HG03108 (cell line): ENCODE measurements around the gene DNAJB6.

Source experiments
- ATAC-seq: cut with Tn5 transposase; IDR thresholded peaks from one replicate; pipeline ENCODE4 v1.9.1; 2021; ENCODE audit warnings: moderate library complexity; ENCODE audit not compliant: unreplicated experiment

Gene DNAJB6

DNA sequence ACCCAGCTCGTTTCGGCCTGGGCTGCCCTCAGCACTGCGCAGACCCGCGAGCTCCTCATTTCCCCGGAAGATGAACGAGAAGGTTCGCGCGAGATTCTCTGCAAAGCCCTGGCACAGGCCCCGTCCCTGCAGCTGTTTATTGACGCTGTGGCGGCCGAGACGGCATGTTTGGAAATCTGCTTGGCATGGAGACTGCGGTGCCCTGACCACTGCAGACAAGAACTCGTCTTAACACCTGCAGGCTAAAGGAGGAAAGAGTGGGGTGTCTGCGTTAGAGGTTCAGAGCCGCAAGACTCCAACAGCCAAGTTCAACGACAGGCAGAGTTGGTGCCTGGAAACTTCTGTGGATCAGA is 125.6 kb downstream of the DNAJB6 start:
- no peak for ATAC-seq

DNA sequence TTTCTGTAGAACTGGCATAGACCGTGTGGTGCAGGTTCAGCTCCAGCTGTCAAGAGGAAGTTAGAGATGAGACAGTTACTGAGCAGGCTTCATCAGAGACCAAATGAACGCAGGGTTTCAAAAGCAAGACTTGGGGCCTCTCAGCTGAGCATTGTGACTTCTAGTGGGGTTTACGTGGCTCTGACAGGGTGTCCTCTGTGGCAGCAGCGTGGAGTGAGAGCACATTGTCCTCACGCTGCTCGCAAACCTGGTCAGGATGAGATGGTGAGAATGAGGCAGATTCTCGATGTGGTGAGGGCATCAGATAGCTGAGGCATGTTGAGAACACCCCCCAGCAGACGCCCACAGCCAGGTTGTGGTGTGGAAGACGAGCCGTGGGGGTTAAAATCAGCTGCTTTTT is 126.0 kb downstream of the DNAJB6 start:
- no peak for ATAC-seq

DNA sequence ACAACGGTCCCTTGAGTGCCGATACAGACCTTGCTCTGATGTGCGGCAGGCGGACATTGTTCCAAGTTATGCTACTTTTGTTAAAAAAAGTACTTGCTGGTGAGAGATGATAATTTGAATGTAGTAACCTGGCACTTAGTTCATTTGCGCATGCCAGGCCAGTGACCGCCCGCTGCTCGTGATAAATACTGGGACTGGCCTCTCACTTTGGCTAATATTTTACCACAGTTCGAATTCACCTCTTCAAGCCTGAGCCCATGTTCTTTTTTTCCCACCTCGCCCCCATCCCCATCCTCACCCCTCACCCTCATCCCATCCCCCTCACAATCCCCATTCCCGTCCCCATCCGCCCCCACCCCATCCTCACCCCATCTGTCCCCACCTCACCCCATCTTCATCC is 126.4 kb downstream of the DNAJB6 start:
- ATAC-seq, result no peak

DNA sequence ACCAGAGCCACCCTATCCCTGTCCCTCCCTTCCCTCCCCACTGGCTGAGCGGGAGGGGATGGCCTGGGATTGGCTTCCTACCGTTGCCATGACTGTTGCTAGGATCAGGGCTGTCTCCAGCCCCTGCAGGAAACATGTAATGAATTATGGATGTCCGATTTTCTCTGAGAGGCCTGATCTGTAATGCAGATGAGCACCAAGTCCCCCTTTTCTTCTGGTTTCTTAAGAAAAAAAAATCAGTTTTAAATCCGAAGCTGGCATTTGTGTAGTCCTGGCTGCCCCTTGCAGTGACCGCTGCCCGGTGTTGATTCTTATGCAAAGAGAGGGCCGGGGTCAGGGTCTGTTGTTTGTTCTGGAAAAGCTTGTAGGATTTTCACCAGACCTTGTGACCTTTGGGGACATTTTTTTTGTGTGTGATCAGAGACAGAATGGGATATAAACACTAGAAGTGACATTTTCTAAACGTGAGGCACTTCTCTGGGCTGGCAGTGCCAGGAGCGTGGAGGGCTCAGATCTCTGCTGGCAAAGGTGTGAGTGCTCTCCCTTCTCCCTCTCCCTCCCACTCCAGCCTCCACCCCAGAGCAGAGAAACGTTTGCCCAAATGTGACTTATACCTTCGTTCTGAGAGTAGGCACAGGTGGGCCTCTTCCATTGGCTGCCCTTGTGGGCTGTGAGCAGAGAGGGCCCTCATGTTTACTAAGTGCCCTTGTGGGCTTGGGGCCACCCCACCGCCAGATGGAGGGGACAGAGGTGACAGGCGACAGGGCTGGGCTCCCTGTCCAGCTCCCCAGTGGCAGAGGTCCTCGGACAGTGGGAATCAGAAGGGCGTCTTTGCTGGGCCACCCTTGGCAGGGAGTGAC is 127.5 kb downstream of the DNAJB6 start:
- ATAC-seq, result no peak

DNA sequence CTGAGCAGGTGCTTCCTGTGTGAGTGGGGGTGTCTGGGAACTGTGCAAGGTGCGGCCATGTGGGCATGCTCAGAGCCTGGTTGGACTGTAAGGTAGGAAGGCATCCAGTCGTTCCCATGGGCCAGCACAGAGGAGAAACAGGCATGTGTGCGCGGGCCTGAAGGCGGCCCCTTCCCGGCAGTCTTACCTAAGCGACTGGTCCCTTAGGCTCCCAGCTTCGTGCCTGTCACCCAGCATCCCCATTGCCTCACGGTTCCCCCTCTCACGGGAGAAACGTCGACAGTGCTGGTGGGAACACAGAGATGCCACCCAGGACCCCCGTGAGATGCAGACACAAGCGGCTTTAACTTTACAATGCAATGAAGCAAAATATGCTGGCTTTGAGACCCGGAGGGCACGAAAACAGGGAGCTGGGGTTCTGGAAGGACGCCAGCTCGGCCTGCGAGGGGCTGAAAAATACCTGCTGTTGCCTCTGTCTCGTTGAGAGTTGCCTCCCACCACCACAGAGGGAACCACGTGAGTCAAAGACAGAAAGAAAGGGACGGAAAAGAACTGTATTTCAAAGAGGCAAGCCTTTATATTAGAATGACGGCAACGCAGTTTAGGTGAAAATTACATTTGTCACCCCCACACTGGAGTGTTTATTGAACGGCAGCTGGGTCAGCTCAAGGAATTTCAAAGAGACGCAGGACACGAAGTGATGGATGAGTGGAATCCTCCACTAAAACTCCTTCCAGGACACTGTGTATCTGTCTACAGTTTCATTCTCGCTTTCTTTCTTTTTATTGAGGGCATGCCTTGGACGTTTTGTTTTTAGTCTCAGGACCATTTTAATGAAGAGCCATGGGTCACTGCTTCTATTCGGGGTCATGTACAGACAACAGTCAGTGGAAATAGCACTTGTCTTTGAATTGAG is 128.4 kb downstream of the DNAJB6 start:
- no peak for ATAC-seq

DNA sequence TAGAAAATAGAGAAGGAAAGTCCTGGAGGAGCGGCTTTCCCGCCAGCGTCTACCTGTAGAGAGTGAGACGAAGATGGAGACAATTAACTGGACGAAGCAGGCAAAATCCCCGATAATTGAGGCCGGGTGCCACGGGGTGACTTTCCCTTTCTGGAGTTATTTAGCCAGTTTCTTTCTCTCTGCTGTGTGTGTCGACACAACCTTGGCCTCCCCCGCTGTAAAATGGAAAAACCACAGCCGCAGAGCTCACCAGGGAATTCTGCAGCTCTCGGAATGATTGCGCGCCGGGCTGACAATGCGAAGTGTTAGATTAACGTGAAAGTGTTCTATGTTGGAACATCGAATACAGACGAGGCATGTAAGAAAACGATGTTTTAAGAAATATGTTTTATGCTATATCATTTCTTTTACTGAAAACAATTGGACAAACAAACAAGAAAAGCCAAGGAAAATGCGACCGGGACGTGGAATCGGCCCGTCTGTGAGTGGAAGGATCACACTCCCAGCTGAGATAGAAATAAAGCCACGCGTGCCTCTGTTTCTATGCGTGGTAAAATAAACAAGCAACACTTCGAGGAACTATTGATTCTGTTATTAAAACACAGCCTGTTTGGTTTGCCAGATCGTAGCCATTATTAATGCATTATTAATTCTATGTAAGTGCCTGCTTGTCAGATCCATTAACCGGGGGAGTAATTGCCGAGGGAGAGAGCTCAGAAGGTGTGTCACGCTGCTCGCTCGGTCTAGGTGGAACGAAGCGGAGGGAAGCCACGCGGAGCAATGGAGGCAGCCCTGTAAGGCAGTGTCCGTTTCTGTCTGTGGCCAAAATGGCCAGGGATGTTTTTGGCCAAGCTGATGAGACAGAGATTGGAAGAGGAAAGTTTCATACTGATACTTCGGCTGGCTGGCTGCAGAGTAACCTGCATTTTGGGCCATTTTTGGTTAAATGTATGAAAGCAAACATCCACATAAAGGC is 129.4 kb downstream of the DNAJB6 start:
- no peak for ATAC-seq

DNA sequence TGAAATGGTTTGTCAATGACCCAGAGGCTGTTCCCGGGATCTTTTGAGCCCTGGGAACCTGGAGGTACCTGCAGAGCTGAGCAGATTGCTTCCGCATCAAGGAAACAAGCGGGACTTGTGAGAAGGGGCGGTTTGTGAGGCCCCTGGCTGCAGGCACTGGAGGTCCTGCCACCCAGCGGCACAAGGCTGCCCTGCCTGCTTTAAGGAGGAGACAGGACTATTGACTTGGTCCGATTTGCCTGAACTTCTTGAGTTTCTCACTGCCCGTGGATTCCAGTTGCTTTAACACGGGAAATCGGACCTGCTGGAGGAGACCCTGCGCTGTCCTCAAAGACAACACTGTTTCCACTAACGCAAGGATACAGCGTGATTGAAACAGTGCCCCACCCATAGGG is 130.1 kb downstream of the DNAJB6 start:
- ATAC-seq, result no peak
